ENCODE results near the gene KRT85. TPM values are rescaled to one million over a fixed set of nuclear protein-coding genes. Genes with fewer than 3 reads are reported as not detected.

KRT85 gene
- total RNA-seq, 4 donors from 2014 or later = not detected

DNA sequence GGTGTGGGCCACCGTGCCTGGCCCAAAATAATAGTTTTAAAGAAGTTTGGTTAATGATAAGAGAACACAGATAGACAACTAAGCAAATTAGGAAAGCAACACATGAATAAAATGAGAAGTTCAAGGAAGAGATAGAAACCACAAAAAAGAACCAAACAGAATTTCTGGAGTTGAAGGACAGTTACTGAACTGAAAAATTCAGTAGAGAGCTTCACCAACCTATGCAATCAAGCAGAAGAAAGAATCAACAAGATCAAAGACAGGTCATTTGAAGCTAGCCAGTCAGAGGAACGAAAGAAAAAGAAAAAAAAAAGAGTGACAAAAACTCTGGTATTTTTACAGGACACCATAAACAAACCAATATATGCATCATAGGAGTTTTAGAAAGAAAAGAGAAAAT lies 30.6 kb downstream of the KRT85 start:
- no peak for DNase-seq
- Histone ChIP-seq H3K27me3 (peaks cover 0 to 14% (median 0%) of the 10 kb centered on the region in 4 donors), H3K4me1 (peaks cover 8 to 18% (median 8%) of the 10 kb centered on the region in 3 donors), H3K4me3 (no peak overlapping the region), H3K27ac (no peak overlapping the region), H3K36me3 (no peaks in the 10 kb centered on the region), H3K9me3 (peaks cover 0 to 15% (median 0%) of the 10 kb centered on the region in 3 donors)
- intact Hi-C loops (cut with DNase I) = no loop called here
- 58 to 88% methylated on average over 2 of the region's 2 CpGs for WGBS, 2 donors
- TF ChIP-seq, protein P1, sequence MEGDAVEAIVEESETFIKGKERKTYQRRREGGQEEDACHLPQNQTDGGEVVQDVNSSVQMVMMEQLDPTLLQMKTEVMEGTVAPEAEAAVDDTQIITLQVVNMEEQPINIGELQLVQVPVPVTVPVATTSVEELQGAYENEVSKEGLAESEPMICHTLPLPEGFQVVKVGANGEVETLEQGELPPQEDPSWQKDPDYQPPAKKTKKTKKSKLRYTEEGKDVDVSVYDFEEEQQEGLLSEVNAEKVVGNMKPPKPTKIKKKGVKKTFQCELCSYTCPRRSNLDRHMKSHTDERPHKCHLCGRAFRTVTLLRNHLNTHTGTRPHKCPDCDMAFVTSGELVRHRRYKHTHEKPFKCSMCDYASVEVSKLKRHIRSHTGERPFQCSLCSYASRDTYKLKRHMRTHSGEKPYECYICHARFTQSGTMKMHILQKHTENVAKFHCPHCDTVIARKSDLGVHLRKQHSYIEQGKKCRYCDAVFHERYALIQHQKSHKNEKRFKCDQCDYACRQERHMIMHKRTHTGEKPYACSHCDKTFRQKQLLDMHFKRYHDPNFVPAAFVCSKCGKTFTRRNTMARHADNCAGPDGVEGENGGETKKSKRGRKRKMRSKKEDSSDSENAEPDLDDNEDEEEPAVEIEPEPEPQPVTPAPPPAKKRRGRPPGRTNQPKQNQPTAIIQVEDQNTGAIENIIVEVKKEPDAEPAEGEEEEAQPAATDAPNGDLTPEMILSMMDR (IDR thresholded peaks at IDR 0.05) = no peak
- TF ChIP-seq POLR2A (IDR thresholded peaks at IDR 0.05) = no peak

DNA sequence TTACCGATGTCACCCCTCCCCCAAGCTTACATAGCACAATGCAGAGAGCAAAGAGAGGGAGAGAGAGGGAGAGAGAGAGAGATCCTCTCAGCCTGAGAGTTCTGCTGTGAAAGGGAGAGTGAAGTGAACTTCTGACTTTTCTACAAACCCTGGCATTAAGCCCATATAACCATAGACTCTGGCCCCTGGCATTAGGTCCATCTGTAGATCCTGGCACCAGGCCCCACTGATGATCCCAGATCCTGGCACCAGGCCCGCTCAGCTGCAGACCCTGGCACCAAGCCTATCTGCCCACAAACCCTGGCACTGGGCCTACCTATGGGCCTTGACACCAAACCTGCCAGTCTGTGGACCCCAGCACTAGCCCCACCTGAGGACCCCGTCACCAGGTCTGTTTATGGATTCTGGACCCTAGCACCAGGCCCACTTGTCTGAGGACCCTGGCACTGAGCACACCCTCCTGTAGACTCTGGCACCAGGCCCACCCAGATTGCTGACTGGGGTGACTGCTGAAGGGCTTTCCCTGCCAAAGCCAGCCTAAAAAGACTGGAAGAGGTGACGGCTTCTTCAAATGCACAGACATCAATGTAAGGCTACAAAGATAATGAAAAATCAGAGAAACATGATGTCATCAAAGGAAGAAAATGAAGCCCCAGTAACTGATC lies 31.6 kb downstream of the KRT85 start:
- H3K27me3 ChIP-seq = peaks cover 0 to 5% (median 0%) of the 10 kb centered on the region in 4 donors
- WGBS, 2 donors = 64 to 66% methylated on average over 4 of the region's 4 CpGs
- no peak overlapping the region for H3K27ac ChIP-seq
- no peak overlapping the region for H3K4me3 ChIP-seq
- no peak for DNase-seq
- intact Hi-C loops (cut with DNase I) = no loop called here
- H3K4me1 ChIP-seq = peaks cover 8 to 18% (median 8%) of the 10 kb centered on the region in 3 donors
- H3K36me3 ChIP-seq = no peaks in the 10 kb centered on the region
- TF ChIP-seq, protein P1 (IDR thresholded peaks at IDR 0.05) = no peak
- no peak for TF ChIP-seq POLR2A (IDR thresholded peaks at IDR 0.05)
- H3K9me3 ChIP-seq = peaks cover 0 to 15% (median 0%) of the 10 kb centered on the region in 3 donors

DNA sequence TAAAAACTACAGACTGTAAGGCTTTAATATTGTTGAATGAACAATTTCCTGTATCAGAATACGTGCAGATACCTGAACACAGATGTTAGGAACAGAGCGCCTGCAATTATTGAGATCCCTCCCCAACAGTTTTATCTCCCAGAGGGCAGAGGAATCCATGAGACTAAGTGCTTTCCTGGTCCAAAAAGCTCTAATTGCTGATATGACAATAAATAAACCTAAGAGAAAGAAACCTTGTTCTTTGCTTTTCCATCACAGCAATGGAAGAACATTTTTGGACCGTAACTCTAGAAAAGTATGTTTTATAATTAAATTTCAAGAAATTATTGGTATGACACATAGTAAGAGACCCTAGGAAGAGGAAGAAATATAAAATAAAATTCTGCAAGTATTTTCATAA lies 33.1 kb downstream of the KRT85 start:
- intact Hi-C loops (cut with DNase I) = no loop called here
- 87 to 90% methylated on average over 3 of the region's 3 CpGs for WGBS, 2 donors
- DNase-seq = no peak

DNA sequence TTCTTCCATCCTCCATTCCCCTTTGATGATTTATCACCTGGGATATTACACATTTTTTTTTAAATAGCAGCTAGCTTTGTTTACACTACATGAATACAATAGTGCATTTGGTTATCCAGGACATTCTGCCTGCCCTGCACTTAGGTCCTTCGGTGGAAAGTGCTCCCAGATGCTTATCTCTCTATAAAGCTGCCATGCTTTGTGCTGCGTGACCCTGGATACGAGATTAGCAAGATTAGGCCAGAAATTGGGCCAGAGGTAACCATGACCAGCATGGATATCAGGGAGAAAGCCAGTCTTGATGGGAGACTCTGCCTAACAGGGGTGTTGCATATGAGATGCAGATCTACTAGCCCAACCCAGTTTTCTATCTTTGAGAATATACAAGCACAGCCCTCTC lies 34.0 kb downstream of the KRT85 start:
- intact Hi-C loops (cut with DNase I) = no loop called here
- Histone ChIP-seq H3K4me1 (peaks cover 2 to 7% (median 2%) of the 10 kb centered on the region in 3 donors), H3K36me3 (no peaks in the 10 kb centered on the region), H3K27me3 (peaks cover 0 to 4% (median 0%) of the 10 kb centered on the region in 4 donors), H3K9me3 (peaks cover 0 to 15% (median 0%) of the 10 kb centered on the region in 3 donors), H3K27ac (no peak overlapping the region), H3K4me3 (no peak overlapping the region)
- TF ChIP-seq, protein P1 (IDR thresholded peaks at IDR 0.05) = no peak
- TF ChIP-seq POLR2A (IDR thresholded peaks at IDR 0.05) = no peak
- 41 to 45% methylated on average over 1 to 3 of the region's 3 CpGs for WGBS, 2 donors
- no peak for DNase-seq

More for the DNA sequence above, 33.1 kb downstream of the KRT85 start:
- H3K27me3 ChIP-seq = peaks cover 0 to 4% (median 0%) of the 10 kb centered on the region in 4 donors
- no peaks in the 10 kb centered on the region for H3K36me3 ChIP-seq
- H3K4me3 ChIP-seq = no peak overlapping the region
- no peak overlapping the region for H3K27ac ChIP-seq
- peaks cover 8 to 12% (median 8%) of the 10 kb centered on the region in 3 donors for H3K4me1 ChIP-seq
- TF ChIP-seq POLR2A (IDR thresholded peaks at IDR 0.05) = no peak
- TF ChIP-seq, protein P1 (IDR thresholded peaks at IDR 0.05) = no peak
- H3K9me3 ChIP-seq = peaks cover 0 to 15% (median 0%) of the 10 kb centered on the region in 3 donors

DNA sequence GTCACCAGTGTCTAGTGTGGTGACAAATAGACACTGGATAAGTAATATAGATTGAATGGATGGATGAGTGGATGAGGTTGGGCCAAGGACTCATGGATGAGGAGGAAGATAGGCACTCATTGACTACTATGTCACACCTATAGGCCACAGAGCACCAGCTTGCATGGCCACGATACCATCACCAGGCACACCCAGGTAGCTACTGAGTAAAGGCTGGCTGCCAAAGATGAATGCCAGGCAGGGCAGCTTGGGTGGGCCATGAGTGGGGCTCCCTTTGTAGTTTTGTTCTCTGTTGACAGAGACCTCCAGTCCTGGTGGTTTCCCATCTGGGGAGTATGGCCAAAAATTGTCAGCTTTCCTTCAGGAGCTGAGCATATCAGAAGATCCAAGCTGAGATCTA lies 34.9 kb downstream of the KRT85 start:
- DNase-seq = no peak

More for the DNA sequence above, 34.9 kb downstream of the KRT85 start:
- Histone ChIP-seq H3K27me3 (peaks cover 0 to 10% (median 0%) of the 10 kb centered on the region in 4 donors), H3K4me3 (no peak overlapping the region), H3K27ac (no peak overlapping the region), H3K36me3 (no peaks in the 10 kb centered on the region), H3K9me3 (peaks cover 0 to 15% (median 0%) of the 10 kb centered on the region in 3 donors), H3K4me1 (peaks cover under 1 to 12% (median 5%) of the 10 kb centered on the region in 3 donors)
- no peak for TF ChIP-seq POLR2A (IDR thresholded peaks at IDR 0.05)
- TF ChIP-seq, protein P1 (IDR thresholded peaks at IDR 0.05) = no peak
- intact Hi-C loops (cut with DNase I) = no loop called here
- 78% methylated on average over 1 of the region's 1 CpG; no CpG with 5 or more reads in 1 of the 2 donors for WGBS, 2 donors

Measured in esophagus squamous epithelium (tissue), 5 donors.